HEK293T (cell line): ENCODE data around the gene APMAP.

ENCODE experiments used
- ARNT ChIP-seq: fragments of 450-650 bp; IDR thresholded peaks from 2 replicates; pipeline ENCODE4 v1.6.1; 2017; ENCODE audit warnings: mild to moderate bottlenecking
- BHLHE40 ChIP-seq: fragments of 450-650 bp; IDR thresholded peaks from 2 replicates; pipeline ENCODE4 v1.6.1; 2016; ENCODE audit warnings: mild to moderate bottlenecking, moderate library complexity, borderline replicate concordance
- CTBP1 ChIP-seq: fragments of 450-650 bp; IDR thresholded peaks from 2 replicates; pipeline ENCODE4 v1.6.1; 2016; ENCODE audit warnings: borderline replicate concordance
- ELF4 ChIP-seq: fragments of 450-650 bp; IDR thresholded peaks from 2 replicates; pipeline ENCODE4 v1.6.1; 2017; ENCODE audit warnings: antibody characterized with exemption
- FOXA1 ChIP-seq: fragments of 450-650 bp; IDR thresholded peaks from 2 replicates; pipeline ENCODE4 v1.6.1; 2016; ENCODE audit warnings: mild to moderate bottlenecking
- FOXK2 ChIP-seq: fragments of 450-650 bp; IDR thresholded peaks from 2 replicates; pipeline ENCODE4 v1.6.1; 2016; ENCODE audit warnings: mild to moderate bottlenecking
- FOXM1 ChIP-seq: fragments of 450-650 bp; IDR thresholded peaks from 2 replicates; pipeline ENCODE4 v1.6.1; 2017; ENCODE audit warnings: mild to moderate bottlenecking, borderline replicate concordance
- HDGF ChIP-seq: fragments of 450-650 bp; IDR thresholded peaks from 2 replicates; pipeline ENCODE4 v1.6.1; 2017; ENCODE audit warnings: antibody characterized with exemption, borderline replicate concordance
- L3MBTL2 ChIP-seq: fragments of 450-650 bp; conservative IDR thresholded peaks from 2 replicates; pipeline ENCODE4 v1.6.1; 2016; ENCODE audit warnings: mild to moderate bottlenecking
- LEF1 ChIP-seq: fragments of 450-650 bp; IDR thresholded peaks from 2 replicates; pipeline ENCODE4 v1.6.1; 2017; ENCODE audit warnings: mild to moderate bottlenecking, borderline replicate concordance
- SP1 ChIP-seq: fragments of 450-650 bp; IDR thresholded peaks from 2 replicates; pipeline ENCODE4 v1.6.1; 2017
- SUZ12 ChIP-seq: fragments of 450-650 bp; IDR thresholded peaks from 2 replicates; pipeline ENCODE4 v1.6.1; 2016; ENCODE audit warnings: mild to moderate bottlenecking
- TARDBP ChIP-seq: fragments of 450-650 bp; IDR thresholded peaks from 2 replicates; pipeline ENCODE4 v1.6.1; 2016
- ZNF384 ChIP-seq: fragments of 450-650 bp; IDR thresholded peaks from 2 replicates; pipeline ENCODE4 v1.6.1; 2016

DNA sequence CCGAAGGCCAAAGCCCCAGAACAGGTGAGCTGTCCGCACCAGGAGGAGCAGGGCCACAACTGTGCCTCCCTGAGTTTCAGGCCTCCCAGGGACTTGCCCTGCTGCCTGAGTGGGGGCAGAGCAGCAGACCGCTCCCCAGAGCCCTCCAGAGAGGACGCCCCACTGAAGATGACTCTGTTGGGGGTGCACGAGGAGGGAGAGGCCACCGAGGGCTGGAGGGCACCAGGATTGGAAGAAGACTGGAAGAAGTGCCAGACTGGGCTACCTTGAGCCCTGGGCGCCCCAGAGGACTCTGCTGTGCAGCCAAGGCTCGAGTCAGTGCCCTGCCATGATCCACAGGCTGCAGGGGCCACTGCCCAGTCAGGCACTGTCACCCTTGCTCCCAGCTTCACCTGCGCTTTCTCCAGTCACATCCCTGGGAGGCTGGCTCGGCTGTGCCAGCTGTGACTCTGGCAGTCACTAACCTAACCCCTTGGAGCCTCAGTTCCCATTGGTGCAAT is 32.2 kb downstream of the APMAP start:
- TF ChIP-seq BHLHE40 (no peak), FOXM1 (no peak), FOXA1 (no peak), SP1 (no peak), SUZ12 (no peak), ZNF384 (no peak), ELF4 (no peak), TARDBP (no peak), FOXK2 (no peak), L3MBTL2 (no peak), CTBP1 (no peak), ARNT (no peak), HDGF (no peak), LEF1 (no peak)
